ENCODE data around the gene ATF6.

- TF ChIP-seq CTCF (conservative IDR thresholded peaks at IDR 0.05; ENCODE audit: low read length) (no peak), EZH2phosphoT487 (IDR thresholded peaks at IDR 0.05; ENCODE audit: borderline replicate concordance, low read depth, low read length) (no peak)
These were observed 5.0 kb downstream of the ATF6 start for GRCh38 chr1:161771161-161771560.
